ENCODE measurements around the gene DNAH14.

DNA sequence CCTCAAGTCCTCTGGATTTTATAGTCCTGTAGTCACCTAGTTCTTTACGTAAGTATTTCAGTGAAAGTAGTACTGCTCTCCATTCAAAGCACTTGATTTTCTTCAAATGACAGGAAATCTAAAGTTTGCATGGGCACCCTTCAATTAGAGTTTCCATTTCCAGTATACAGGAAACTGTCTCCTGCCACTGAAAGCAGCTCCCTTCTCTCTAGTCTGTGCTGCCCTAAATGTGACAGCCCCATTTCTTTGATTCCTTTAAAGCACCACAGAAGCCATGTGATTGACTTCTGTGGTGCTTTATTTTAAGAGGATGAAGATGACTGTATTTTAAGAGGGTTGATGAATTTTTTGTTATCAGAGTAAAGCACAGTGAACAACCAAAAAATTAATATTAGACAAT lies 226.1 kb downstream of the DNAH14 start:
- TF ChIP-seq, protein P1, sequence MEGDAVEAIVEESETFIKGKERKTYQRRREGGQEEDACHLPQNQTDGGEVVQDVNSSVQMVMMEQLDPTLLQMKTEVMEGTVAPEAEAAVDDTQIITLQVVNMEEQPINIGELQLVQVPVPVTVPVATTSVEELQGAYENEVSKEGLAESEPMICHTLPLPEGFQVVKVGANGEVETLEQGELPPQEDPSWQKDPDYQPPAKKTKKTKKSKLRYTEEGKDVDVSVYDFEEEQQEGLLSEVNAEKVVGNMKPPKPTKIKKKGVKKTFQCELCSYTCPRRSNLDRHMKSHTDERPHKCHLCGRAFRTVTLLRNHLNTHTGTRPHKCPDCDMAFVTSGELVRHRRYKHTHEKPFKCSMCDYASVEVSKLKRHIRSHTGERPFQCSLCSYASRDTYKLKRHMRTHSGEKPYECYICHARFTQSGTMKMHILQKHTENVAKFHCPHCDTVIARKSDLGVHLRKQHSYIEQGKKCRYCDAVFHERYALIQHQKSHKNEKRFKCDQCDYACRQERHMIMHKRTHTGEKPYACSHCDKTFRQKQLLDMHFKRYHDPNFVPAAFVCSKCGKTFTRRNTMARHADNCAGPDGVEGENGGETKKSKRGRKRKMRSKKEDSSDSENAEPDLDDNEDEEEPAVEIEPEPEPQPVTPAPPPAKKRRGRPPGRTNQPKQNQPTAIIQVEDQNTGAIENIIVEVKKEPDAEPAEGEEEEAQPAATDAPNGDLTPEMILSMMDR (IDR thresholded peaks at IDR 0.05): no peak
- TF ChIP-seq POLR2A (IDR thresholded peaks at IDR 0.05): no peak

Measured in uterus (tissue), 2 donors.